ENCODE measurements around the gene SLC23A2.

Gene SLC23A2

GRCh38 chr20:4813863-4814695, 187.2 kb downstream of the SLC23A2 start:
- DNase-seq = no peak

- no peak for DNase-seq
These were observed 188.0 kb downstream of the SLC23A2 start for GRCh38 chr20:4813076-4813862.

- no peak for DNase-seq
These were observed 188.7 kb downstream of the SLC23A2 start for GRCh38 chr20:4812641-4813075.

GRCh38 chr20:4812216-4812615, 189.1 kb downstream of the SLC23A2 start:
- no peak for DNase-seq

DNA sequence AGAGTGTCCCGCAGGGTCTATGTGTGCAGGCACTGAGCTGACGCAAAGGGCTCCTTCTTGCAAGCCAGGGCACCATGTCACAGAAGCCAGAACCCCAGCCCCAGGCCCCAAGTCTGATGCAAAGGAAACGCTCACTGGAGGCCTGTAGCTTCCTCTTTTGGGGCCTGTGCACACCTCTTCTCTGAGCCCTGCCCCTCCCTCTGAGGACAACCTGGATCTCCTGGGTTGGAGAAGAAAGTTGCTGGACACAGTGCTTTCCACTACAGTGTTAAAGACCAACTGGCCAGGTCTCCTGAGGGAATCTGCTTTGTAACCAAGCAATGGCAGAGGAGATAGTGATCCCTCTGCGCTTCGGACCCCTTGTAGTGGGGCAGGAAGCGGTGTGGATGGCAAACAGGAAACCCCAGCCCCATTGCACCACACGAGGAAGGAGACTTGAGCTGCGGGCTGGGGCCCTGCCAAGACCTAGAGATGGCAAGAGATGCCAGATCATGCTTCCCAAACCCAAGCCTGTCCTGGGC, 189.6 kb downstream of the SLC23A2 start:
- no peak for DNase-seq

- no peak for DNase-seq
These were observed 190.1 kb downstream of the SLC23A2 start for GRCh38 chr20:4811257-4811656.

- no peak for DNase-seq
These were observed 190.8 kb downstream of the SLC23A2 start for GRCh38 chr20:4810426-4811019.

GRCh38 chr20:4809707-4810106, 191.6 kb downstream of the SLC23A2 start:
- DNase-seq = no peak

- DNase-seq = no peak
These were observed 192.4 kb downstream of the SLC23A2 start for GRCh38 chr20:4808872-4809271.

GRCh38 chr20:4805663-4806449, 195.5 kb downstream of the SLC23A2 start:
- no peak for DNase-seq

- DNase-seq = no peak
These were observed 198.8 kb downstream of the SLC23A2 start for GRCh38 chr20:4802527-4802926.

Measured in right kidney (tissue), 1 donor.